22Rv1 (cell line): ENCODE measurements around the gene SOX9.

Experiments used
- ZFX ChIP-seq: fragments of 450-650 bp; IDR thresholded peaks from 2 replicates; pipeline ENCODE4 v1.6.1; 2017; ENCODE audit warnings: antibody characterized with exemption, borderline replicate concordance
- TF ChIP-seq, protein P1 (sequence below): fragments of 450-650 bp; IDR thresholded peaks from 2 replicates; pipeline ENCODE4 v1.5.1; 2017; ENCODE audit warnings: mild to moderate bottlenecking

DNA sequence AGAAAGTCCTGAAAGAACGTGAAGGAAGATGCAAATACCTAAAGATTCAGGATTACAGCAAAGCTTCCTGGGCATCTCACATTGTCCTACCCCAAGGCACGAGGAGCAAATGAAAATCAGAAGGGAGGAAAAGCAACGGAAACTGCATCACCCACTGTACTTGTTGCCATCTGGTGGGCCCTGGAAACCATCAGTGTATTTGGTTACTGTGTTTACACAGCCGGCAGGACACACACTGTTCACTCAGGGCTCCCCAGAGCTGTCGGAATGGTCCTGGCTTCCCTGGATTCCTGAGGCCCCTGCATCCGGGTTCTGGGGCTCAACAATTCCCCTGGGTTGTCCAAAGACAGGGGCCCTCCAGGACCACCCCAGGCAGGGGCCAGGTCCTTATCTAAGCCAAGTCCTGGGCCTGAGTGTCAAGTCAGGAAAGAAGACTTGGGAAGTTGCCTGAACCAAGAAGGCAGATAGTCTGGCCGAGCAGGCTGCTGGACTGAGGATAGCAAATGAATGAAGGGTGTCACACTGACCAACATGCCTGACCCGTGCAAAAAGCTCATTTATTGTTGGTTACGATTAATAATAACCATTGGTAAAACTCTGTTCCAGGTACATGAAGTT lies 52.8 kb downstream of the SOX9 start:
- TF ChIP-seq, protein P1, sequence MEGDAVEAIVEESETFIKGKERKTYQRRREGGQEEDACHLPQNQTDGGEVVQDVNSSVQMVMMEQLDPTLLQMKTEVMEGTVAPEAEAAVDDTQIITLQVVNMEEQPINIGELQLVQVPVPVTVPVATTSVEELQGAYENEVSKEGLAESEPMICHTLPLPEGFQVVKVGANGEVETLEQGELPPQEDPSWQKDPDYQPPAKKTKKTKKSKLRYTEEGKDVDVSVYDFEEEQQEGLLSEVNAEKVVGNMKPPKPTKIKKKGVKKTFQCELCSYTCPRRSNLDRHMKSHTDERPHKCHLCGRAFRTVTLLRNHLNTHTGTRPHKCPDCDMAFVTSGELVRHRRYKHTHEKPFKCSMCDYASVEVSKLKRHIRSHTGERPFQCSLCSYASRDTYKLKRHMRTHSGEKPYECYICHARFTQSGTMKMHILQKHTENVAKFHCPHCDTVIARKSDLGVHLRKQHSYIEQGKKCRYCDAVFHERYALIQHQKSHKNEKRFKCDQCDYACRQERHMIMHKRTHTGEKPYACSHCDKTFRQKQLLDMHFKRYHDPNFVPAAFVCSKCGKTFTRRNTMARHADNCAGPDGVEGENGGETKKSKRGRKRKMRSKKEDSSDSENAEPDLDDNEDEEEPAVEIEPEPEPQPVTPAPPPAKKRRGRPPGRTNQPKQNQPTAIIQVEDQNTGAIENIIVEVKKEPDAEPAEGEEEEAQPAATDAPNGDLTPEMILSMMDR, result no peak
- no peak for TF ChIP-seq ZFX
